A549 (cell line): ENCODE data around the gene CTBP2. TPM values are rescaled to one million over a fixed set of nuclear protein-coding genes. Genes with fewer than 3 reads are reported as not detected.

Source experiments
- ATAC-seq, 2 experiments: fragments of 200-7000 bp in 1 of 2; fragments of >200 bp in 1 of 2; cut with Nextera tagmentation in 1 of 2; cut with Tn5 transposase in 1 of 2; 3 replicates each; pipeline versions ENCODE4 v1.8.0 to v1.9.1; 2018 to 2020; ENCODE audit warnings: mild to moderate bottlenecking in 1 of 2, moderate library complexity in 1 of 2
- CTCF ChIA-PET: fragments of 300-600 bp; sonication (Branson Sonifier 250); formaldehyde crosslinking; extraction: SDS; loops from one replicate; lab custom pipeline; 2021; ENCODE audit warnings: antibody characterized with exemption, inconsistent platforms; lab: Yijun Ruan, JAX
- POLR2A ChIA-PET: fragments of 350-600 bp; formaldehyde crosslinking; extraction: SDS; loops from one replicate; lab custom pipeline; 2021; ENCODE audit warnings: antibody characterized with exemption, inconsistent platforms; lab: Yijun Ruan, JAX
- DNase-seq, 2 experiments: peaks; one replicate each; pipeline versions ENCODE4 v3.0.0 to v3.0.0-alpha.2; 2011 to 2016; ENCODE audit warnings: low read depth in 1 of 2, low spot score in 1 of 2
- FAIRE-seq: peaks from 2 replicates; lab custom pipeline; 2011; peaks lifted over from hg19 to GRCh38; lab: Jason Lieb, UNC
- H3K27ac ChIP-seq, 2 experiments: fragments of >200 bp; sonication (Bioruptor Twin); formaldehyde crosslinking; 3 replicates each; pipeline ENCODE4 v1.5.1; 2016 to 2017
- H3K4me1 ChIP-seq: fragments of >200 bp; sonication (Bioruptor Twin); formaldehyde crosslinking; 3 replicates; pipeline ENCODE4 v1.6.1; 2016
- H3K4me2 ChIP-seq: fragments of >200 bp; sonication (Bioruptor Twin); formaldehyde crosslinking; 3 replicates; pipeline ENCODE4 v1.6.1; 2016
- H3K4me3 ChIP-seq: fragments of >200 bp; sonication (Bioruptor Twin); formaldehyde crosslinking; 3 replicates; pipeline ENCODE4 v1.5.1; 2016
- H3K9me3 ChIP-seq: fragments of >200 bp; sonication (Bioruptor Twin); formaldehyde crosslinking; 3 replicates; pipeline ENCODE4 v1.6.1; 2016
- BHLHE40 ChIP-seq: IDR thresholded peaks from 2 replicates; pipeline ENCODE4 v1.6.1; 2012; ENCODE audit warnings: low read depth, low read length, inconsistent platforms
- CBX2 ChIP-seq: fragments of 200-600 bp; sonication (generic); IDR thresholded peaks from 2 replicates; pipeline ENCODE4 v1.6.1; 2016; ENCODE audit warnings: low read depth, mild to moderate bottlenecking, borderline replicate concordance
- CHD2 ChIP-seq: fragments of 150-350 bp; IDR thresholded peaks from 2 replicates; pipeline ENCODE4 v1.6.1; 2014; ENCODE audit warnings: low read length; ENCODE audit not compliant: partially characterized antibody
- CHD4 ChIP-seq: fragments of 200-600 bp; sonication (generic); IDR thresholded peaks from 2 replicates; pipeline ENCODE4 v1.6.1; 2016; ENCODE audit warnings: antibody characterized with exemption, mild to moderate bottlenecking, borderline replicate concordance
- CTCF ChIP-seq: fragments of >200 bp; sonication (Bioruptor Twin); formaldehyde crosslinking; IDR thresholded peaks from 3 replicates; pipeline ENCODE4 v1.5.1; 2016
- EHMT2 ChIP-seq: fragments of 200-600 bp; sonication (generic); IDR thresholded peaks from 2 replicates; pipeline ENCODE4 v1.6.1; 2016; ENCODE audit warnings: antibody characterized with exemption, low read depth, mild to moderate bottlenecking, moderate library complexity
- ESRRA ChIP-seq: fragments of 150-350 bp; IDR thresholded peaks from 2 replicates; pipeline ENCODE4 v1.6.1; 2014; ENCODE audit warnings: mild to moderate bottlenecking, low read length, borderline replicate concordance
- FOSB ChIP-seq: fragments of 250-450 bp; sonication (Bioruptor Pico); IDR thresholded peaks from 2 replicates; pipeline ENCODE4 v1.5.0; 2020; ENCODE audit warnings: mild to moderate bottlenecking, moderate library complexity
- HDAC2 ChIP-seq: fragments of 200-600 bp; sonication (generic); IDR thresholded peaks from 2 replicates; pipeline ENCODE4 v1.6.1; 2016
- HES2 ChIP-seq: fragments of >200 bp; sonication (Bioruptor Twin); formaldehyde crosslinking; IDR thresholded peaks from 2 replicates; pipeline ENCODE4 v1.6.1; 2016
- HEYL ChIP-seq: fragments of 250-450 bp; sonication (Bioruptor Pico); IDR thresholded peaks from 2 replicates; pipeline ENCODE4 v1.8.0; 2021; ENCODE audit warnings: mild to moderate bottlenecking, moderate library complexity
- JUNB ChIP-seq: fragments of >200 bp; sonication (Bioruptor Twin); formaldehyde crosslinking; IDR thresholded peaks from 2 replicates; pipeline ENCODE4 v1.6.1; 2016
- MAFK ChIP-seq: fragments of 450-650 bp; IDR thresholded peaks from 2 replicates; pipeline ENCODE4 v1.6.1; 2014; ENCODE audit not compliant: partially characterized antibody
- MAX ChIP-seq: IDR thresholded peaks from 2 replicates; pipeline ENCODE4 v1.6.1; 2012
- MAZ ChIP-seq: fragments of 150-350 bp; IDR thresholded peaks from 2 replicates; pipeline ENCODE4 v1.6.1; 2014; ENCODE audit warnings: antibody characterized with exemption, low read depth, low read length, borderline replicate concordance
- NFE2L2 ChIP-seq: fragments of 150-350 bp; conservative IDR thresholded peaks from 2 replicates; pipeline ENCODE4 v1.6.1; 2014; ENCODE audit warnings: low read length
- NPAS2 ChIP-seq: fragments of 250-450 bp; sonication (Bioruptor Pico); IDR thresholded peaks from 2 replicates; pipeline ENCODE4 v1.8.0; 2022; ENCODE audit warnings: mild to moderate bottlenecking, moderate library complexity, borderline replicate concordance
- PHF8 ChIP-seq: fragments of 200-600 bp; sonication (generic); IDR thresholded peaks from 2 replicates; pipeline ENCODE4 v1.6.1; 2016; ENCODE audit warnings: low read depth, mild to moderate bottlenecking, antibody characterized with exemption, moderate library complexity, borderline replicate concordance
- POLR2A ChIP-seq: IDR thresholded peaks from 2 replicates; pipeline ENCODE4 v1.6.1; 2012; ENCODE audit warnings: mild to moderate bottlenecking, low read length
- POLR2AphosphoS2 ChIP-seq: conservative IDR thresholded peaks from 2 replicates; pipeline ENCODE4 v1.6.1; 2012; ENCODE audit warnings: low read length, improper control_type of control experiment, inconsistent platforms
- RAD21 ChIP-seq, 2 experiments: fragments of >200 bp in 1 of 2; sonication (Bioruptor Twin) in 1 of 2; formaldehyde crosslinking in 1 of 2; IDR thresholded peaks in 1 of 2; conservative IDR thresholded peaks in 1 of 2; 2 replicates in 1 of 2; 3 replicates in 1 of 2; pipeline ENCODE4 v1.6.1; 2012 to 2018; ENCODE audit warnings: inconsistent platforms in 1 of 2
- RARB ChIP-seq: fragments of 250-450 bp; sonication (Bioruptor Pico); IDR thresholded peaks from 2 replicates; pipeline ENCODE4 v1.8.0; 2021; ENCODE audit warnings: mild to moderate bottlenecking, moderate library complexity
- RFX5 ChIP-seq: fragments of 450-650 bp; IDR thresholded peaks from 2 replicates; pipeline ENCODE4 v1.7.1; 2014; ENCODE audit warnings: antibody characterized with exemption, mild to moderate bottlenecking, moderate library complexity
- SMC3 ChIP-seq: fragments of >200 bp; sonication (Bioruptor Twin); formaldehyde crosslinking; IDR thresholded peaks from 3 replicates; pipeline ENCODE4 v1.6.1; 2018; ENCODE audit warnings: inconsistent platforms
- TFCP2L1 ChIP-seq: fragments of 250-450 bp; sonication (Bioruptor Pico); IDR thresholded peaks from 2 replicates; pipeline ENCODE4 v1.5.0; 2021; ENCODE audit warnings: mild to moderate bottlenecking
- ZSCAN20 ChIP-seq: fragments of 250-450 bp; sonication (Bioruptor Pico); IDR thresholded peaks from 2 replicates; pipeline ENCODE4 v1.8.0; 2022; ENCODE audit warnings: mild to moderate bottlenecking, moderate library complexity
- WGBS: methylation state at CpG from one replicate; pipeline ENCODE4 v1.1.6; 2017; ENCODE audit errors: missing lambda C conversion rate; 5-methylcytosine and 5-hydroxymethylcytosine counted together
- polyA plus RNA-seq, 4 experiments: library from polyadenylated mRNA; depleted of rRNA in 3 of 4; stranded (reverse); fragments of >200 nt; fragmentation: RNase III in 1 of 4; extraction: RNeasy Plus Mini Kit Qiagen cat#74134 plus additional on column Dnase treatment in 1 of 4; gene quantifications; 2 replicates in 3 of 4; 3 replicates in 1 of 4; pipeline ENCODE4 v1.2.3, GENCODE V29; 2011 to 2017
- TF ChIP-seq, protein P1 (sequence below): fragments of >200 bp; sonication (Bioruptor Twin); formaldehyde crosslinking; IDR thresholded peaks from 3 replicates; pipeline ENCODE4 v1.6.1; 2016

The CTBP2 gene
- polyA plus RNA-seq, 2 of the 4 experiments (the other 2 are of a cell fraction): 74.9 to 78.9 TPM

DNA sequence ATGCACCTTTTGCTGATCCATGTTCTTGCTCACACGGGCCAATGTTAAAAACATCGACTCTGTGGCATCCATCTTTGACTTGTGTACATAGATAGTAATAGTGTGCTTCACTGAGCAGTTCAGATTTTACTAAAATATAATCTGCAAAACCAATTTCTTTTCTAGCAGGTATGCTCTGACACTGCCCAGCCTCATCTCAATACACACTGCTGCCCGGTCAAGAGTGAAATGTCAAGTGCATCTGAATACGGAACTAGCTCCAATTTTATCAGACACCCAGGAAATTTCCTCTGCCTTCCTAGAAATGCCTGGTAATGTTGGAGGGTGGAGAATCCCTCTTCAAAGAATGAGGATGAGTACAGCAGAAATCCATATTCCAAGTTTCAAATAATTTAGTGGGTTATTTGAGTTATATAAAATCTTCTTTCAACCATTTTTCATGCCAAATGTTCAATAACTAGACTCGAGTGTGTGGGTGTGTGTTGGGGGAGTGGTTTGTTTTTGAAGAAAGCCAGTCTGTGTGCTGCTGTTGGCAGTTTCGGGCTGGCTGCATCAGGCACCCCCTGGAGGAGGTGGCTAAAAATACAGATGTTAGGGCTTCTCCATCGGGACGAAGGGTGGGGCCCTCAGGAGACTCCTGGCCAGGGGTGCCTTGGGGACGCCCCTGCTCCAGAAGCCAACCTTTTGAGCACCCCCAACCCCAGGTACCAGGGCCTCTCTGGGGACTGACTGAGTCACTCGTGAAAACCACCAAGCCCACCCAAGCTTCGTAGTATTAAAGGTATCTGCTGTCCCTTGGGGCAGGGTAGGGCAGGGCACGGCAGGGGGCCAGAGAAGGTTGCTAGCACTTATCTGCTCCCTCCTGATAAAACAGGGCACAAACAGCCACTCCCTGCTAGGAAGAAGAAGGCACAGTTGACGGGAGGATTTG lies 15.4 kb downstream of the CTBP2 start:
- ChIA-PET POLR2A (no interaction called here), CTCF (interaction anchor here (0.6 to 2.2 kb wide), 15 partner anchors 8 to 701 kb away, joined by 3 to 10 read pairs (median 3); no protein-coding TSS in a partner anchor)
- FAIRE-seq (no peak), DNase-seq (peak; percentile 67 to 78), ATAC-seq (peak; percentile 70 to 83)
- H3K4me2 ChIP-seq: peak overlapping the region; percentile 60; the same call in 2 of the 3 replicates
- H3K27ac ChIP-seq: peak overlapping the region in 1 of 2 experiments; percentile 39; a peak in 1 of 6 replicates
- no peak for TF ChIP-seq CHD4
- peak; percentile 52 for TF ChIP-seq CTCF
- TF ChIP-seq MAX: no peak
- no peak for TF ChIP-seq ZSCAN20 (CRISPR knock-in tag)
- TF ChIP-seq RARB (CRISPR knock-in tag): no peak
- no peak for TF ChIP-seq POLR2A
- TF ChIP-seq, protein P1, sequence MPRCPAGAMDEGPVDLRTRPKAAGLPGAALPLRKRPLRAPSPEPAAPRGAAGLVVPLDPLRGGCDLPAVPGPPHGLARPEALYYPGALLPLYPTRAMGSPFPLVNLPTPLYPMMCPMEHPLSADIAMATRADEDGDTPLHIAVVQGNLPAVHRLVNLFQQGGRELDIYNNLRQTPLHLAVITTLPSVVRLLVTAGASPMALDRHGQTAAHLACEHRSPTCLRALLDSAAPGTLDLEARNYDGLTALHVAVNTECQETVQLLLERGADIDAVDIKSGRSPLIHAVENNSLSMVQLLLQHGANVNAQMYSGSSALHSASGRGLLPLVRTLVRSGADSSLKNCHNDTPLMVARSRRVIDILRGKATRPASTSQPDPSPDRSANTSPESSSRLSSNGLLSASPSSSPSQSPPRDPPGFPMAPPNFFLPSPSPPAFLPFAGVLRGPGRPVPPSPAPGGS: no peak
- no peak for TF ChIP-seq NPAS2 (CRISPR knock-in tag)
- TF ChIP-seq CHD2: no peak
- no peak for TF ChIP-seq POLR2AphosphoS2
- TF ChIP-seq RAD21 (conservative IDR thresholded peaks at IDR 0.05 in 1 of 2, IDR thresholded peaks at IDR 0.05 in 1 of 2): peak; percentile 50 to 60
- TF ChIP-seq JUNB: no peak
- TF ChIP-seq MAZ: no peak
- no peak for TF ChIP-seq HDAC2
- no peak for TF ChIP-seq RFX5
- peak; percentile 58 for TF ChIP-seq SMC3
- no peak for TF ChIP-seq HES2
- TF ChIP-seq BHLHE40: no peak
- TF ChIP-seq HEYL (CRISPR knock-in tag): no peak
- no peak for TF ChIP-seq NFE2L2
- no peak for TF ChIP-seq EHMT2
- TF ChIP-seq FOSB (CRISPR knock-in tag): no peak
- TF ChIP-seq TFCP2L1 (CRISPR knock-in tag): no peak
- TF ChIP-seq PHF8: no peak
- no peak for TF ChIP-seq CBX2
- TF ChIP-seq ESRRA: no peak
- TF ChIP-seq MAFK: peak; percentile 20
- 38% methylated on average over 11 of the region's 13 CpGs for WGBS
- H3K9me3 ChIP-seq: no peaks in the 10 kb centered on the region
- H3K4me1 ChIP-seq: peaks cover 52% of the 10 kb centered on the region
- no peak overlapping the region for H3K4me3 ChIP-seq
